NCI-H2081 treated with DMSO at 0.1 percent for 48 hours (cell line): ENCODE results near the gene SMOC1.

Experiments used
- DNase-seq: peaks from one replicate; lab custom pipeline; 2025; lab: John Stamatoyannopoulos, UW

Gene SMOC1

GRCh38 chr14:69982886-69983285 is 103.7 kb downstream of the SMOC1 start:
- DNase-seq = no peak

- DNase-seq = no peak
These were observed 104.1 kb downstream of the SMOC1 start for GRCh38 chr14:69983317-69983716.

- DNase-seq = no peak
These were observed 106.2 kb downstream of the SMOC1 start for GRCh38 chr14:69985463-69985862.

- no peak for DNase-seq
These were observed 107.1 kb downstream of the SMOC1 start for GRCh38 chr14:69986336-69986735.

- DNase-seq = no peak
These were observed 108.3 kb downstream of the SMOC1 start for GRCh38 chr14:69987406-69988121.

- no peak for DNase-seq
These were observed 109.8 kb downstream of the SMOC1 start for GRCh38 chr14:69988979-69989378.

- DNase-seq = no peak
These were observed 110.4 kb downstream of the SMOC1 start for GRCh38 chr14:69989622-69990021.

GRCh38 chr14:69990323-69990722 is 111.1 kb downstream of the SMOC1 start:
- peak; percentile 41 for DNase-seq

- DNase-seq = no peak
These were observed 112.2 kb downstream of the SMOC1 start for GRCh38 chr14:69991422-69991821.

- DNase-seq = no peak
These were observed 113.3 kb downstream of the SMOC1 start for GRCh38 chr14:69992564-69992963.

GRCh38 chr14:69993326-69993725 is 114.1 kb downstream of the SMOC1 start:
- DNase-seq = no peak

GRCh38 chr14:69994002-69994401 is 114.8 kb downstream of the SMOC1 start:
- no peak for DNase-seq

- DNase-seq = no peak
These were observed 117.0 kb downstream of the SMOC1 start for GRCh38 chr14:69996216-69996615.

GRCh38 chr14:69997849-69998248 is 118.6 kb downstream of the SMOC1 start:
- DNase-seq = no peak

- DNase-seq = peak; percentile 96
These were observed 120.1 kb downstream of the SMOC1 start for GRCh38 chr14:69999261-69999674.

- DNase-seq = no peak
These were observed 121.4 kb downstream of the SMOC1 start for GRCh38 chr14:70000601-70001000.

GRCh38 chr14:70002589-70003346 is 123.6 kb downstream of the SMOC1 start:
- peak; percentile 92 for DNase-seq

- DNase-seq = no peak
These were observed 125.6 kb downstream of the SMOC1 start for GRCh38 chr14:70004791-70005190.

- no peak for DNase-seq
These were observed 126.1 kb downstream of the SMOC1 start for GRCh38 chr14:70005281-70005805.

GRCh38 chr14:70006699-70007098 is 127.5 kb downstream of the SMOC1 start:
- no peak for DNase-seq

GRCh38 chr14:70008284-70009262 is 129.4 kb downstream of the SMOC1 start:
- DNase-seq = no peak

GRCh38 chr14:70009961-70010360 is 130.7 kb downstream of the SMOC1 start:
- DNase-seq = no peak
